ENCODE data around the gene LONP2.
"Not testable (repeated sequence)": the region's sequence is repeated elsewhere in the genome, so short reads cannot be mapped to it uniquely, and the experiment has no call there.

The LONP2 gene

DNA sequence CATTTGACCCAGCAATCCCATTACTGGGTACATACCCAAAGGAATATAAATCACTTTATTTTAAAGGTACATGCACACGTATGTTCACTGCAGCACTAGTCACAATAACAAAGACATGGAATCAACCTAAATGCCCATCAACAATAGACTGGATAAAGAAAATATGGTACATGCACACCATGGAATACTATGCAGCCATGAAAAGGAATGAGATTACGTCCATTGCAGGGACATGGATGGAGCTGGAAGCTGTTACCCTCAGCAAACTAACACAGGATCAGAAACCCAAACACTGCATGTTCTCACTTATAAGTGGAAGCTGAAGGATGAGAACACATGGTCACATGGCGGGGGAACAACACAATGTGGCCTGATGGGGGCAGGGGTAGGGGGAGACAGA is 4.0 kb upstream of the LONP2 start:
- not testable (repeated sequence) for DNase-seq

DNA sequence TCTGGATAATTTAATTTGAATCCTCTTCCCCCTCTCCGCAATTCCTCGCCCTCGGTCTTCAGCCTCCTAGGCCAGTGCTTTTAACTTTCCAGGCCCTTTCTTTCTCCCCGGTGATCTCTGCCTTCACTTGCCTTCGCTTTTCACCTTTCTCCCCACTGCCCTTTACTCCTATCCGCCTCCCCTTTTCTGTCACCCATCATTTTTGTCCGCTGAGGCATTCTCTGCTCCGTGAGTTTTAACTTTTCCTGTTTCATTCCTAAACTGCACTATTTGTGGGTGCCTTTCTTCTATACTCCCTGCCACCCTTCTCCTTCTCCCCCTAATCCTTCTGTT is 729 bp downstream of the LONP2 start:
- no peak for DNase-seq

DNA sequence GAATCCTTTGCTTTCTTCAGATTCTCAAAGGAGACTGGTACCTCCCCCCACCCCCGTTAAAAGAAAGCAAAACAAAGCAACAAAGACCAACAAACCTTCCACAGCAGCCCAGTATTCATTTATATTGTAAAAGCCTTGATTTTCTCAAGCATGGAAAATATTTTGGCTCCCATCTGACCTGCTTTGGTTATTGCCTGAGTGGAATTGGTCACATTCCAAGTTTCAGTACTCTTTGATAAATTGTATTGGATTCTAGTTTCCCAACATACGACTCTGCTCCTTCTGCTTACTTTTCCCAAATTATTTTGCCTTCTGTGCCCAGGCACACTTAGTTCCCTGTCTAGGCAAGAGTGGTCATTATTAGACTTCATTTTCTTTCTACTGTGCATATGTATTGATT is 2.0 kb downstream of the LONP2 start:
- no peak for DNase-seq

DNA sequence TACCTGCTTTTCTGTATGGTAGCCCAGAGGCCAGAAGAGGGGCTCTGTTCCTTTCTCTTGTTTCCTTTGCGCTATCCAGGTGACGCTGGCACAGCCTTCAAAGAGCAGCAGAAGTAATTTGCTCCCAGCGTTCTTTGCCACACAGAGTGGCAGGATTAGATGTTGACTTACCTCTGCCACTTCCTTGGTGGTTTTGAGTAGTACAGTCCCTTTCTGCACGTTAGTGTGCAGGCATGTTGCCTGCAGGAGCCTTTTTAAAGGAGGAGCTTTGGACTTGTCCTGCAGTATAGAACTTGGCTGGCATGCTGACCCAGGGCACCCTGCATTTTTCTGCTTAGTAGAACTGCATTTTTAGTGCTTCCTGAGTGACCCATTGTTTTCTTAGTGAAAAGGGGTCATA is 3.2 kb downstream of the LONP2 start, which contains the start of gene ABCC11:
Gene ABCC11, minus strand, starts transcription at position 229 of the 400 bp plus-strand sequence. CDS start 15,618 bp downstream, outside the sequence.
- no peak for DNase-seq

DNA sequence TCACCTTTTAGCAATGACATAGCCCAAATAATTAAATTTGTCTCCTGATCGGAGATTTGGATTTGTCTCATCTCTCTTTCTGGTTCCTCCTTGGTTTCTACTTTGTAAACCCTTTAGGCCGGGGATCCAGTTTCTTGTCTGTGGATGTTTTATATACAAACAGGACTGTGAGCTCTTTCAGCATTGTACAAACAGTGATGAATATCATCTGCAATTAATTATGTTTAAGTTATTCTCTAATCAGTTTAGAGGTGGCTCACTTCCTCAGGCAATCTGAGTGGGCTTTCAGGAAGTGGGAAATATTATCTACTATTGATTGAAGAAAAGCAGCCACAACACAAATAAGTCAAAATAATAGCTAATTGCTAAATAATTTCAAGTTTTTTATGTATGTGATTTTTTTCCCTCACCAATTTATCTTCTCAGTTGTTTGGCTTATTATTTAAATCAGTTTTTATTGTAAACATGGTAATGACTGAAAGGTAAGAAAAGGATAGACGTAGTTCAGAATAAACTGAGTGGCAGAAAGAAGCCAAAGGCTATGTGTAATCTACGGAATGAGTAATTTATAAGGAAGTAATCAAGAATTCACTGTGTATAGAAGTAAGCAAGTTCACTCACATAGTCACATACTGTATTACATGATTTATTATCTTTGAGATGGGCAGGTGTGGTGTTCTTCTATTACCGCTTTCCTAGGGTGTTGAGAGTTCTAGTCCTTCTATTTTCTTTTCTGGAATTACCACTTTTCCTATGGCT is 6.6 kb downstream of the LONP2 start:
- no peak for DNase-seq

DNA sequence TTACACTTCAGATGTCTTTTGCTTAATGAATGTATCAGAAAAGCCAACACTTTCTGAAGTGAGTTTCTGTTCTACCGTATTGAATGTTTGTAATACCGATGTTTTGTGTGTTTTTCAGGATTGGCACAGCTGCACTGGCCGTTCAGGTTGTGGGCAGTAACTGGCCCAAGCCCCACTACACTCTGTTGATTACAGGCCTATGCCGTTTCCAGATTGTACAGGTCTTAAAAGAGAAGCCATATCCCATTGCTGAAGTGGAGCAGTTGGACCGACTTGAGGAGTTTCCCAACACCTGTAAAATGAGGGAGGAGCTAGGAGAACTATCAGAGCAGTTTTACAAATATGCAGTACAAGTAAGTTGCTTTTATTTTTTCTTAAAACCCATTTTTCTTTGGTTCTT is 7.9 kb downstream of the LONP2 start:
- no peak for DNase-seq

DNA sequence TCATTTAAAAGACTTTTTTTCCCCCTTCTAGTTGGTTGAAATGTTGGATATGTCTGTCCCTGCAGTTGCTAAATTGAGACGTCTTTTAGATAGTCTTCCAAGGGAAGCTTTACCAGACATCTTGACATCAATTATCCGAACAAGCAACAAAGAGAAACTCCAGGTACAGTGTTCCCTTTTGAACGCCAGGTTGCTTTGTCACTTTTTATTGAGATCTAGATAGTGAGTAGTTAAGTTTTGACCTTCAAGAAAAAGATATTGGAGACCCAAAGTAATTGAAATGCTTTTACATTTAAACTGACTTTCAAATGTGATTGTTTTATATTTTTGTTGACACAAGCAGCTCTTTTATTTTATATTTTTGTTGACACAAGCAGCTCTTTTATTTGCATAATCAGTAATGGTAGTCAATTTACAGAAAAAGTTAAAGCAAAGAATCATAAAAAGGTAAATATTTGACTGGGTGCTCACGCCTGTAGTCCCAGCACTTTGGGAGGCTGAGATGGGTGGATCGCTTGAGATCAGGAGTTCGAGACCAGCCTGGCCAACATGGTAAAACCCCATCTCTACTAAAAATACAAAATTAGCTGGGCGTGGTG is 12.6 kb downstream of the LONP2 start:
- DNase-seq = no peak

DNA sequence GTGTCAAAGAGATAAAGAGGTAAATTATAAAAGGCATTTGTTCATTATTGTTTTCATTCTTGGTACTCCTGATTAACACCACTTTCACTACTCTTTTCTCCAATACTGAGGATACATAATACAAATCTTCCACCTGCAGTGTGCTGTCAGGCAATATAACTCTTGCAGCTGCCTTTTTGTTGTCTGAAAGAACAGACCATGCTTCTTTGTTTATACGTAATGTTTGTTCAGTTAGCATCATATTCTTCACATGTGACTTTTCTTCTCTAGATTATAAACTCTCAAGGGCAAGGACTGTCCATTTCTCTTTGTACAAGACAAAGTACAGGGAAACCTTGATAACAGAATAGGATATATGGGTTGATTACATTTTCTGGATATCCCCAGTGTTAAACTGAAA is 17.5 kb downstream of the LONP2 start:
- DNase-seq = no peak

DNA sequence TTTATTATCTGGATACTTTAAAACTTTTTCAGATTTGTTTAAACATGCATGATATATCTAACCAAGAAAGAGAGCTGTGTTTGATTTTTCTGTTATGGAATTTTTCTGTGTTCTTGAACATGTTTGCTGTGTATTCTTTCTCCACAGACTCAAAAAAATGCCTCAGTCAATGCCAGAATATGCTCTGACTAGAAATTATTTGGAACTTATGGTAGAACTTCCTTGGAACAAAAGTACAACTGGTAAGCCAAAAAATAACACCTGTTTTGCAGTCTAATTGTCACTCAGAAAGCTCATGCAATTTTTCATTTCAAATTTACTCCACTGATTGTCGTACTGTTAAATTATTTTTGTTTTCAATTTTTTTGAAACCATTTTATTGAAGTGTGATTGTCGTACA is 18.5 kb downstream of the LONP2 start:
- no peak for DNase-seq

DNA sequence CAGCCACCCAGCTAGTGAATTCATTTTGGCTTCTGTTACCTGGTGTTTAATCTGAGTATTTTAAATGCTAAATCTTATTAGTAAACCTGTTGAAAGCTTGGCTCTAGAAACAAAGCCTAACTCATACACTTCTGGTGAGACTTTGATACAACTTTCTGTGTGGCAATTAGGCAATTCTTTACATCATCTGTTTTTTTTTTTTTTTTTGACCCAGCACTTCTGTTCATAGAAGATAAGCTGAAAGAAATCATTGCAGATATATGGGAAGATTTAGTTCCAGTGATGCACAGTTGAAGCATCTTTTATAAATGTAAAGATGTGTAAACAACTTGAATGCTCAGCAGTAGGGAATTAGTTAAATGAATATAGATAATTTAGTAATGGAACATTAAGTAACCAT is 24.9 kb downstream of the LONP2 start:
- no peak for DNase-seq

DNA sequence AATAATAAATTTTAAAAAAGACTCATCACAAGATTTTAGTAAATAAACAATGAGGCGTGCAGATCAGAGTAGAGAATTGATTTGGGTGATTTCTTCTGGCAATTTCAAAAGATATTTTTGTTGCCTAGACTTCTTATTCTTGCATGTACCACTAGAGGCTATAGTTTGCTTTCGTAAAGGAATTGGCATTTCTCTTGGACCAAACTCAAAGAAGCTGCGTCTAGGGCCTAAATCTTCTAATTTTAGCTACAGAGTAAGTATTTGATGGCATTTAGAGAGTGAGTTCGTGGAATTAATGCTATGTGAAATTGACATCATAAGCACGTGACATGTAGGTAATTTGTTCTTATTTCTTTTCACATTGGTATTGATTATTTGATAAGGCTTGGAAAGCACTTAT is 27.6 kb downstream of the LONP2 start:
- no peak for DNase-seq

DNA sequence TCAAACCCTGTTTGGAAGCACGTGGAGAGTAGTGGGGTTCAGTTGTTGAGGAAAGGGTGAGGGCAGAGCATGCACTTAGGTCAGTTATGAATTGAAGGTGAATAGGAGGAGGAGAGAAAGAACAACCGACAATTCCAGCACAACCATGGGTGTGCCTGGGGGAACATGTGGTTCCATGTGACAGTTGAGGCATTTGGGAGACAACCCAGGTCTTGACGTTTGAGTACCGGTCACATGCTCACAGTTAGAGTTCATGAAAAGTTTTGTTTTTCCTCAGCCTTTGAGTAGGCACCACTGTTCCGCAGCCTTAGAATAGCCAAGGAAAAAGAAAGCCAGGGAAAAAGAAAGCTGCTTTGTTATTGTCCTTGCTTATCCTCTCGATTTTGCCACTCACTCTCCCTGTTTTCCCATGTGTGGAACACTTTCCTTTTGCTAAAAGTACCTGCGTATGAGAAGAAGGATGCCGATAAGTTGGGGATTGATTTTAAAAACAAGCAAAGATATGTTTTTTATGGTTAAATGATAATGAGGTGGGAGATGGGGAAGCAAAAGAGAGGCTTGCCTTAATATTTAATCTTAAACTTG is 28.8 kb downstream of the LONP2 start:
- DNase-seq = no peak

DNA sequence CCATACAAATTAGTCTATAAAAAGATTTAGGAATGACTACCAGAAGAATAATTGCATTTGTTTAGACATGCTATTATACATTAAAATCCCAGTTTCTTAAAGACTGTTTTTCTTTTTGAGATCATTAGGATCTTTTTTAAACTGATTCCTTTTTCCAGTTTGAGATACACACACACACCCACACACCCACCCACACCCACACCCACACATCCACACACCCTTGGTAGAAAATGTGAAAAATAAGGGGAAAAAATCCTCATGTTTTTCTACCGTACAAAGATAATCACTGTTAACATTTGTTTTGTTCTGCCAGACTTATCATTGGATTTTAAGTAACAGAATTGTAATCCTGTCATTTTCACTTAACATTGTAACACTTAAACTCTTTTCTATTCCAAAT is 30.4 kb downstream of the LONP2 start:
- no peak for DNase-seq

DNA sequence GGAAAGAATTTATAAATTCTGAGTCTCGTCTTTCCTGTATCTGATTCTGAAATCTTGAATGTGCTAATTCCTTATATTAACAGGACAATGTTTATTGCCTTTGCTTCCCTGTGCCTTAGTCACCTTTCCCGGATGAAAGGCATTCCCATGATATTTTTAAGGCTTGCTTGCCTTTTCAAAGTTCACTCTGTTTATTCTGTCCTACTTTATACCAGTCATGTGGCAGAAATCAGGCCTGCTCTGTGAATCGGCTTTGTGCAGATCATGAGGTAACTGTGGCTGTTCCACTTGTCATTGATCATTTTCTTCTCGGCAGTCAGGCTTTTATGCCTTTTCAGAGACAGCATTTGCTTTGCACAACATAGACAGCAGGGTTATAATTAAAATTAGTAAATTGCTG is 32.0 kb downstream of the LONP2 start:
- no peak for DNase-seq

DNA sequence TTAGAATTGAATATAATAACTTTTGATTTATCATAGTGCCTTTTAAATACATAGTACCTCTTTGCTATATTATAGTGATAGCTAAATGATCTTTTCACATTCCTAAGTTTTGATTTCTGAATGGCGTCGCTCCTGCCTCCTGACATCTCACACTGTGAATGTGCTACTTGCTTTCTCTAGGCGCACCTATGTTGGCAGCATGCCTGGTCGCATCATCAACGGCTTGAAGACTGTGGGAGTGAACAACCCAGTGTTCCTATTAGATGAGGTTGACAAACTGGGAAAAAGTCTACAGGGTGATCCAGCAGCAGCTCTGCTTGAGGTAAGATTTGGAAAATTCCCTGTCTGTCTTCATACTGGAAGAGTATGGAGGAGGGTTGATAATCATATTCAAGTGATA is 33.1 kb downstream of the LONP2 start:
- no peak for DNase-seq

DNA sequence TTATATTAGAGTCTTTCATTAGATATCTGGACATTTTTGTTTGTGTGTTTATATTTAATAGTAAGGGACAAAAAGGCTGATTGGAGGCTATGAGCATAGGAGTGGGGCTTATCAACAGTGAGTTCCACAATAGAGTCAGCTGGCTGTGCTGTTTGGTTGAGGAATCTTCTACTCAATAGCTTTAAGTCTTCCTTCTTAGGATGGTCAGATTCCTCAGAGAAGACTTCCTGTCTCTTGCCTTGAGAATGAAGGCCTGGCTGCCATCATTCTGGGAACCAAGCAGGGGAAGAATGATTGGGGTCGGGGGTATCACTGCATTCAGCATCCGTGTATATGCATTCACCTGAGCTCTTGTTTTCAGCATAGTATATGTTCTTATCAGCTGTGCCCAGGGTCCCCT is 35.1 kb downstream of the LONP2 start:
- DNase-seq = no peak

DNA sequence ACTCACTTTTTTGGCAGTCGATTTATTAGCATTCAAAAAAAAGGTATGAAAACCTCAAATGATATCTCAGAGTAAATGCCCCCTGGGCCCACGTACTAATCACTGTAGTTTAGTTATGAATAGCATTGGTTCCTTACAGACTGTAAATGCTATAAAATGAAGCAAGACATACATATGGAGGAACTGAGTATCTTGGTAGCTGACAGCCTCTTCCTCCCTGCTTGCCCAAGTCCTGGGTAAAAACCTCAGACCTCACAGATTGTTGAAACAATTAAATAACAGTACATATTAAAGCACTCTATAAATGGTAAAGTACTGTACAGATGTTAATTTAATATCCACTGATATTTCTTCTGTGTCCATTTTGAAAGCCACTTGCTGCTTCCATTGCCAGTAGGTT is 36.4 kb downstream of the LONP2 start:
- no peak for DNase-seq

DNA sequence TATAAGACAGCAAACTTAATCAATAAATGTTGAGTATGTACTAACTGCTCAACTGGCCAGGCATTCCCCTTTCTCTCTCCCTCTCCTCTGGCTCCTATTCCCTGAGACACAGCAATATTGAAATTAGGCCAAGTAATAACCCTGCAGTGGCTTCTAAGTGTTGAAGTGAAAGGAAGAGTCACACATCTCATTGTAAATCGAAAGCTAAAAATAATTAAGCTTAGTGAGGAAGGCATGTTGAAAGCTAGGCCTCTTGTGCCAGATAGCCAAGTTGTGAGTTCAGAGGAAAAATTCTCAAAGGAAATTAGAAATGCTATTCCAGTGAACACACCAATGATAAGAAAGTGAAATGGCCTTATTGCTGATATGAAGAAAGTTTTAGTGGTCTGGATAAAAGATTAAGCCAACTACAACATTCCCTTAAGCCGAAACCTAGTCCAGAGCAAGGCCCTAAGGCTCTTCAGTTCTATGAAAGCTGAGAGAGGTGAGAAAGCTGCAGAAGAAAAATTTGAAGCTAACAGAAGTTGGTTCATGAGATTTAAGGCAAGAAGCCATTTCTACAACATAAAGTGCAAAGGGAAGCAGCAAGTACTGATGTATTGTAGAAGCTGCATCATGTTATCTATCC is 38.6 kb downstream of the LONP2 start:
- DNase-seq = no peak

DNA sequence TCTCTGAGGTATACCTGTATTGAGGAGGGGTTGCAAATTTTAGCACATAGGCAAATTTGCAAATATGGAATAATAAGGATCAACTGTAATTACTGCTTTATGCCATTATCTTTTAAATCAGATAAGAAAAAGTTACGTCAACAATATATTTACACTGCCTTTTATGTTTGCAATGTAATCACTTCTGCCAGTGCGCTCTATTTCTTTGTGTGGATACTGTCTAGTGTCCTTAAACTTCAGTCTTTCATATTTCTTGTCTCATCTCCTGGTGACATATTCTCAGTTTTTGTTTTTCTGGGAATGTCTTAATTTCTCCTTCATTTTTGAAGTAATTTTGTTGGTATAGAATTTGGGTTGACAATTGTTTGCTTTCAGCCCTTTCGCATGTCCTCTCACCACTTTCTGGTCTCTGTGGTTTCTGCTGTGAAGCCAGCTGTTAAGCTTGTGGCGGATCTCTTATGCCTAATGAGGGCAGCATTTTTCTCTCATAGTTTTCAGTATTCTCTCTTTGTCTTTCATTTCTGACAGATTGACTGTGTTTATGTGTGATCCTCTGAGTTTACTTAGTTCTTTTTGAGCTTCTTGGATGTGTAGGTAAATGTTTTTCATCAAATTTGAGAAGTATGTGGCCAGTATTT is 40.8 kb downstream of the LONP2 start:
- no peak for DNase-seq

DNA sequence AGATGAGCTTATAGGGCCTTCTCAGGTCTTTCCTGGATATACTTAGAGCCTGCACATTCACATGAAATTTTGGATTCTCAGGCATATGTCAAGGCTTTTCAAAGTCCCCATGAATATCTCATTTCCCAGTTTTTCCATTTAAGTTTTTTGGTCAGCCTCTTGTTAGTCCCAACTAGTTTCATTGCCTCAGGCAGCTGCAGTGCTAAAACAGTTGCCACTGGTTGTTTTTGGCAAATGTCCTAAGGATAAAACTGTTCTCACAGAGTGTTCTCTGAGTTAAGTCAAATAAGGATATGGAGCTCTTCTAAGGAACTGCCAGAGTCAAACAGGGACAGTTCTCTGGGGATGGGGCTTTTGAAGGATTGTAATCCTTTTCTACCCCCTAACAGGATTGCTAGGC is 43.1 kb downstream of the LONP2 start:
- no peak for DNase-seq

DNA sequence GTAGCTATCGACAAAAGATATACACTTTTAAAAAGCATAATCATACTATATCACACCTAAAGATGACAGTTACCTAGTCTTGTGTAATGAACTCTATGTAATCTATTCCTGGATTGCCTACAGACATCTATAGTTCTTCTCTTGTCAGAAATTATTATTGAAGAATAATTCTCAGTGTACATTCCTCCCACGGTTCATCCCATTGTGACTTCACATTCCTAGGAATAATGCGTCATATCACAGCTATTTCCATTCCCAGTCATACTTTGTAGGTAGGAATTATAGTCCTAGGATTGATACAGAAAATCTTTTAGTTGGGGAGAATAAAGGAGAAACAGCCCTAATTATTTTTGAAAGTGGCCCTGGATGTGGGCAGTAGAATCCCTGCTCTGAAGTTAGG is 47.2 kb downstream of the LONP2 start:
- no peak for DNase-seq

DNA sequence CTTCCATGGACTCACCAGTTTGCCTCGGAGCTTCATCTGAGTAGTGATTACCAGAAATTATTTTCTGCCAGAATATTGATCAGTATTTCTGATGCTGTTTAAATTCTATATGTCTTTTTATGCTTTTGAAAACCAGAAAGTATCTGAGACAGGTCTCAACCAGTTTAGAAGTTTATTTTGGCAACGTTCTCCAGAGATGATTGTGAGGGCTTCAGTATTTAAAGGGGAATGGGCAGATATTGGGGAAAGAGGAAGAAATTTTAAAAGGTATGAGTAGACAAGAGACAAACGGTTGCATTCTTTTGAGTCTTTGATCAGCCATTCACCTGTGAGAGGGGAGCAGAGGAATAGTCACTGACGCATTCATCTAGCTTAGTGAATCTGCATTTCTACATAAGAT is 47.7 kb downstream of the LONP2 start:
- no peak for DNase-seq

DNA sequence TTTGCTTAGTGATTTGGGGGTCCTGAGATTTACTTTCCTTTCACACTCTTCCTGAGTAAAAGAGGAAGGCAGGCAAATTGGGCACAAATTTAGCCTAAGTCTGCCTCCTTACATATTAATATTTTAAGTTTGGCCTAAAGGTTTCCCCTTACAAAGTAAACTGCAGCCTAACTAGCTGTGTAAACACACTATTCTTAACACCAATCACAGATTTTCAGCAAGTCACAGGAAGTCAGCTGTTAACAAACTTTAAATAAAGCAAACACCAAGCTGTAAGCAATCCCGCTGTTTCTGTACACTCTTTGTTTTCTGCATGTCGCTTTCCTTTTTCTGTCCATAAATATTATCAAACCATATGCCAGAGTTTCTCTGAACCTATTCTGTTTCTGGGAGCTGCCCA is 48.4 kb downstream of the LONP2 start:
- no peak for DNase-seq

DNA sequence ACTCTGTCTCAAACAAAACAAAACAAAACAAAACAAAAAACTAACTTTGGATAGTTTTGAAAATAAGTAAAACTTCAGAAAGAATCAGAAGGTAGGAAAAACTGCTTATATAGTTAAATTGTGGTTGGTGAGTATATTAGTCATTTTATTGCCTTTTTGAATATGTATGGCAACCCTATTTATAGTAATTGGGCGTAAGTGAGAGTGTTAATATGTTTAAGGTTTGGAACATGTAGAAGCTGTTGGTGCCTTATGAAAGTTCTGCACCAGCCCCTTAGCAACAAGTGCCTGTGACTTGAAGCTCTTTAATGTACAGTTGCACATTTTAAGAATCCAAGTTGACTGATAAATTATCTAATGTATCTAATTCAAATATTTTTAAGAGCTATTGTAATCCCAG is 50.6 kb downstream of the LONP2 start:
- DNase-seq = no peak

Measured in stimulated activated CD4-positive, alpha-beta T cell treated with anti-CD3 and anti-CD28 coated beads, Interleukin-4, amount 100 ng/mL, for 4 hours (primary cell).